OCI-LY7 (cell line): ENCODE measurements around the gene C4orf50.

Experiments used
- EZH2phosphoT487 ChIP-seq: fragments of 200-600 bp; sonication (generic); IDR thresholded peaks from 2 replicates; pipeline ENCODE4 v1.6.1; 2018; ENCODE audit warnings: low read depth, borderline replicate concordance, mild to moderate bottlenecking, mixed run types, antibody characterized with exemption, low read length, moderate library complexity, mixed read lengths
- TF ChIP-seq, protein P1 (sequence below): fragments of 200-600 bp; sonication (generic); conservative IDR thresholded peaks from 2 replicates; pipeline ENCODE4 v1.5.1; 2014; ENCODE audit warnings: mild to moderate bottlenecking, antibody characterized with exemption, low read length, moderate library complexity, mixed read lengths

DNA sequence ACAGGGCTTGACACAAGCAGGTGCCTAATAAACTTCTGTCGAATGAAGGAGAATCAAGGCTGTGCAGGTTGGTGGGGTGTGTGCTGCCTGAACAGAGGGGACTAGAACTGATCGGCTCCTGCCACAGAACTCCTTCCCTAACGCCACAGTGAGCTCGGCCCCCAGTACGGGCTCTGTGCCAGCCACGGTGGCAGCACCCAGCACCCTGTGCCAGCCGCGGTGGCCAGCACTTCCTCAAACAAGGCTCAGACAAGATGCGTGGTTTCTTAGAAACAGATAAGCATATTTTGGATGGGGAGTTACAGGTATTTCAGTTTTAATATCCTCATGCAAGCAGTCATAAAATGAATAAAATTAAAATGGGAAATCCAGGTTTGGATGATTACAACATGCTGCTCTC is 26.0 kb upstream of the C4orf50 start:
- TF ChIP-seq, protein P1, sequence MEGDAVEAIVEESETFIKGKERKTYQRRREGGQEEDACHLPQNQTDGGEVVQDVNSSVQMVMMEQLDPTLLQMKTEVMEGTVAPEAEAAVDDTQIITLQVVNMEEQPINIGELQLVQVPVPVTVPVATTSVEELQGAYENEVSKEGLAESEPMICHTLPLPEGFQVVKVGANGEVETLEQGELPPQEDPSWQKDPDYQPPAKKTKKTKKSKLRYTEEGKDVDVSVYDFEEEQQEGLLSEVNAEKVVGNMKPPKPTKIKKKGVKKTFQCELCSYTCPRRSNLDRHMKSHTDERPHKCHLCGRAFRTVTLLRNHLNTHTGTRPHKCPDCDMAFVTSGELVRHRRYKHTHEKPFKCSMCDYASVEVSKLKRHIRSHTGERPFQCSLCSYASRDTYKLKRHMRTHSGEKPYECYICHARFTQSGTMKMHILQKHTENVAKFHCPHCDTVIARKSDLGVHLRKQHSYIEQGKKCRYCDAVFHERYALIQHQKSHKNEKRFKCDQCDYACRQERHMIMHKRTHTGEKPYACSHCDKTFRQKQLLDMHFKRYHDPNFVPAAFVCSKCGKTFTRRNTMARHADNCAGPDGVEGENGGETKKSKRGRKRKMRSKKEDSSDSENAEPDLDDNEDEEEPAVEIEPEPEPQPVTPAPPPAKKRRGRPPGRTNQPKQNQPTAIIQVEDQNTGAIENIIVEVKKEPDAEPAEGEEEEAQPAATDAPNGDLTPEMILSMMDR = no peak
- no peak for TF ChIP-seq EZH2phosphoT487
